HepG2 (cell line): ENCODE results near the gene BCCIP.

Experiments used
- SMC3 ChIP-seq: IDR thresholded peaks from 2 replicates; pipeline ENCODE4 v1.6.1; 2011; ENCODE audit warnings: low read length, improper control_type of control experiment
- ZKSCAN8 ChIP-seq: IDR thresholded peaks from 2 replicates; pipeline ENCODE4 v1.6.1; 2016; ENCODE audit warnings: borderline replicate concordance, missing genetic modification reagents, missing compliant biosample characterization
- TF ChIP-seq, protein P1 (sequence below): sonication (generic); formaldehyde crosslinking; IDR thresholded peaks from 2 replicates; pipeline ENCODE4 v1.9.0; 2021; ENCODE audit warnings: missing genetic modification reagents, borderline replicate concordance
- TF ChIP-seq, protein P2 (sequence below): sonication (generic); formaldehyde crosslinking; IDR thresholded peaks from 2 replicates; pipeline ENCODE4 v1.4.0; 2020; ENCODE audit warnings: missing genetic modification reagents
- TF ChIP-seq, protein P3 (sequence below): sonication (generic); formaldehyde crosslinking; IDR thresholded peaks from 2 replicates; pipeline ENCODE4 v1.5.0; 2020; ENCODE audit warnings: mild to moderate bottlenecking, missing genetic modification reagents, moderate library complexity

DNA sequence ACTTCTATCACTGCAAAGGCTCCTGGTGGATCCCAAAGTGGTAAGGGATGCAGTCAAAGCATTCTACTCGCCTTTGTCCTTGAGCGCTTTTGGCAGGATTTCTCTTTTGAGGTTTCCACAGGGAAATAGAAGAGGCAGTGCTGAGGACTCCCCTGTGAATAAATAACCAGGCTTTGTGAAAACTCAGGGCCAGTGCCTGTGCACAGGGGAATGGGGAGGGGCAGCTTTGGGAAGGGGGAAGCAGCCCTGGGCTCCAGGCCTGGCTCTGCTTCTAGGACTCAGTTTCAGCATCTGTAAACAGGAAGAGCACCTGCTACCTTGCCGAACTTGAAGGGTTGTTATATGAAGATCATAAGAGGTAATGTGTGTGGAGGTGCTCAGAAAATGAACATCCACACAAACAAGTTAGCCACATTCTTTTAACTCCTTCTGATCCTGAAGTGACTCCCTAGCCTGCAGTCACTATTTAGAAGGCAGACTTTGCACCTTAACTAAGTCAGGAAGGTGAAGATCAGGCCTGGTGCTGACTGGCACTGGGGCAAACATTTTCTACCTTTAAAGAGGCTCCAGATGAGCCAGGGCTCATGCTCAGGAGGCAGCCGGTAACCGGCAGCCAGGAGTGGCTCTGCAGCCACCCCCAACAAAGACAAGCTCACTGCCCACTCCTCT lies 25.2 kb upstream of the BCCIP start:
- TF ChIP-seq ZKSCAN8 (CRISPR knock-in tag) (no peak), SMC3 (no peak)
- TF ChIP-seq, protein P1, sequence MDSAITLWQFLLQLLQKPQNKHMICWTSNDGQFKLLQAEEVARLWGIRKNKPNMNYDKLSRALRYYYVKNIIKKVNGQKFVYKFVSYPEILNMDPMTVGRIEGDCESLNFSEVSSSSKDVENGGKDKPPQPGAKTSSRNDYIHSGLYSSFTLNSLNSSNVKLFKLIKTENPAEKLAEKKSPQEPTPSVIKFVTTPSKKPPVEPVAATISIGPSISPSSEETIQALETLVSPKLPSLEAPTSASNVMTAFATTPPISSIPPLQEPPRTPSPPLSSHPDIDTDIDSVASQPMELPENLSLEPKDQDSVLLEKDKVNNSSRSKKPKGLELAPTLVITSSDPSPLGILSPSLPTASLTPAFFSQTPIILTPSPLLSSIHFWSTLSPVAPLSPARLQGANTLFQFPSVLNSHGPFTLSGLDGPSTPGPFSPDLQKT = no peak
- TF ChIP-seq, protein P2, sequence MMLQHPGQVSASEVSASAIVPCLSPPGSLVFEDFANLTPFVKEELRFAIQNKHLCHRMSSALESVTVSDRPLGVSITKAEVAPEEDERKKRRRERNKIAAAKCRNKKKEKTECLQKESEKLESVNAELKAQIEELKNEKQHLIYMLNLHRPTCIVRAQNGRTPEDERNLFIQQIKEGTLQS (CRISPR knock-in tag) = no peak
- TF ChIP-seq, protein P3, sequence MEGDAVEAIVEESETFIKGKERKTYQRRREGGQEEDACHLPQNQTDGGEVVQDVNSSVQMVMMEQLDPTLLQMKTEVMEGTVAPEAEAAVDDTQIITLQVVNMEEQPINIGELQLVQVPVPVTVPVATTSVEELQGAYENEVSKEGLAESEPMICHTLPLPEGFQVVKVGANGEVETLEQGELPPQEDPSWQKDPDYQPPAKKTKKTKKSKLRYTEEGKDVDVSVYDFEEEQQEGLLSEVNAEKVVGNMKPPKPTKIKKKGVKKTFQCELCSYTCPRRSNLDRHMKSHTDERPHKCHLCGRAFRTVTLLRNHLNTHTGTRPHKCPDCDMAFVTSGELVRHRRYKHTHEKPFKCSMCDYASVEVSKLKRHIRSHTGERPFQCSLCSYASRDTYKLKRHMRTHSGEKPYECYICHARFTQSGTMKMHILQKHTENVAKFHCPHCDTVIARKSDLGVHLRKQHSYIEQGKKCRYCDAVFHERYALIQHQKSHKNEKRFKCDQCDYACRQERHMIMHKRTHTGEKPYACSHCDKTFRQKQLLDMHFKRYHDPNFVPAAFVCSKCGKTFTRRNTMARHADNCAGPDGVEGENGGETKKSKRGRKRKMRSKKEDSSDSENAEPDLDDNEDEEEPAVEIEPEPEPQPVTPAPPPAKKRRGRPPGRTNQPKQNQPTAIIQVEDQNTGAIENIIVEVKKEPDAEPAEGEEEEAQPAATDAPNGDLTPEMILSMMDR (CRISPR knock-in tag) = no peak
